Measurements from ENCODE around the gene NT5DC2. TPM values are rescaled to one million over a fixed set of nuclear protein-coding genes. Genes with fewer than 3 reads are reported as not detected.

NT5DC2 gene
- total RNA-seq, 2 experiments from 2014 or later, result 118 to 144 TPM

- intact Hi-C loops (cut with micrococcal nuclease; ENCODE audit: unreplicated experiment), result no loop called here
- no peak for DNase-seq (ENCODE audit: low spot score)
- BruUV-seq (replicated peaks), result no TSS peak
- Histone ChIP-seq H4K20me1 (ENCODE audit: insufficient read depth, low read length) (0 out of 2 replicates have a peak, but pooled peaks cover 6% of the 10 kb centered on the region), H3K36me3 (ENCODE audit: insufficient read depth, low read length) (peaks cover 21% of the 10 kb centered on the region), H3K9me3 (ENCODE audit: low read length) (no peaks in the 10 kb centered on the region), H3K4me1 (ENCODE audit: insufficient read depth, low read length, poor library complexity, severe bottlenecking) (peaks cover 37% of the 10 kb centered on the region), H3K79me2 (ENCODE audit: insufficient read depth, low read depth, low read length) (peaks cover 12% of the 10 kb centered on the region; the same call in 1 of the 2 replicates), H2AFZ (ENCODE audit: low read length) (no peak overlapping the region), H3K9me2 (ENCODE audit: insufficient read depth, low read length) (no peaks in the 10 kb centered on the region), H3K27ac (ENCODE audit: low read depth, low read length, poor library complexity, severe bottlenecking) (no peak overlapping the region), H3K4me2 (ENCODE audit: low read length) (peak overlapping the region; percentile 99; the same call in 1 of the 2 replicates), H3K4me3 (ENCODE audit: low read depth, low read length, poor library complexity, severe bottlenecking) (no peak overlapping the region)
- ChIA-PET POLR2A (interaction anchor here (0.5 kb wide), 1 partner anchor 1532 kb away, joined by 3 read pairs; no protein-coding TSS in a partner anchor), CTCF (ENCODE audit: unreplicated experiment) (no interaction called here)
- no peak for TF ChIP-seq EZH2phosphoT487 (IDR thresholded peaks at IDR 0.05; ENCODE audit: borderline replicate concordance, low read depth, low read length)
- no peak for TF ChIP-seq CTCF (conservative IDR thresholded peaks at IDR 0.05; ENCODE audit: low read length)
Observed at GRCh38 chr3:52530918-52531826, 2.5 kb downstream of the NT5DC2 start.

- ChIA-PET CTCF (ENCODE audit: unreplicated experiment) (no interaction called here), POLR2A (no interaction called here)
- 0 out of 2 replicates have a peak, but pooled peaks cover 6% of the 10 kb centered on the region for H4K20me1 ChIP-seq (ENCODE audit: insufficient read depth, low read length)
- no peak overlapping the region for H3K27ac ChIP-seq (ENCODE audit: low read depth, low read length, poor library complexity, severe bottlenecking)
- peaks cover 12% of the 10 kb centered on the region; the same call in 1 of the 2 replicates for H3K79me2 ChIP-seq (ENCODE audit: insufficient read depth, low read depth, low read length)
- no peak overlapping the region for H3K4me3 ChIP-seq (ENCODE audit: low read depth, low read length, poor library complexity, severe bottlenecking)
- TF ChIP-seq EZH2phosphoT487 (IDR thresholded peaks at IDR 0.05; ENCODE audit: borderline replicate concordance, low read depth, low read length) (no peak), CTCF (conservative IDR thresholded peaks at IDR 0.05; ENCODE audit: low read length) (no peak)
- H2AFZ ChIP-seq (ENCODE audit: low read length), result no peak overlapping the region
- peaks cover 22% of the 10 kb centered on the region for H3K4me1 ChIP-seq (ENCODE audit: insufficient read depth, low read length, poor library complexity, severe bottlenecking)
- no peak overlapping the region for H3K4me2 ChIP-seq (ENCODE audit: low read length)
- H3K36me3 ChIP-seq (ENCODE audit: insufficient read depth, low read length), result peaks cover 24% of the 10 kb centered on the region
- no peaks in the 10 kb centered on the region for H3K9me3 ChIP-seq (ENCODE audit: low read length)
- no peak for DNase-seq (ENCODE audit: low spot score)
- intact Hi-C loops (cut with micrococcal nuclease; ENCODE audit: unreplicated experiment), result no loop called here
- BruUV-seq (replicated peaks), result no TSS peak
- H3K9me2 ChIP-seq (ENCODE audit: insufficient read depth, low read length), result no peaks in the 10 kb centered on the region
Observed at GRCh38 chr3:52529376-52530333, 4.0 kb downstream of the NT5DC2 start.

All from OCI-LY7 (cell line).